Activated CD4-positive, alpha-beta T cell treated with anti-CD3 and anti-CD28 coated beads, Interleukin-2, amount 10 ng/mL, durations not matched to agents 24 days and 14 days (primary cell): Measurements from ENCODE around the gene USP48. TPM values are rescaled to one million over a fixed set of nuclear protein-coding genes. Genes with fewer than 3 reads are reported as not detected.

Experiments used
- DNase-seq: peaks from one replicate; pipeline ENCODE4 v3.0.0; 2022
- H3K27ac Mint-ChIP-seq: one replicate; pipeline ENCODE4 v1.8.0; 2022; ENCODE audit warnings: mild to moderate bottlenecking, mixed read lengths
- H3K27me3 Mint-ChIP-seq: one replicate; pipeline ENCODE4 v1.8.0; 2022; ENCODE audit warnings: mixed read lengths
- H3K36me3 Mint-ChIP-seq: one replicate; pipeline ENCODE4 v1.8.0; 2022; ENCODE audit warnings: low read depth, mild to moderate bottlenecking, mixed read lengths
- H3K4me1 Mint-ChIP-seq: one replicate; pipeline ENCODE4 v1.8.0; 2021; ENCODE audit warnings: mixed read lengths
- H3K4me3 Mint-ChIP-seq: one replicate; pipeline ENCODE4 v1.8.0; 2022; ENCODE audit warnings: mild to moderate bottlenecking, moderate library complexity, mixed read lengths
- H3K9me3 Mint-ChIP-seq: one replicate; pipeline ENCODE4 v1.8.0; 2021; ENCODE audit warnings: mixed read lengths
- intact Hi-C: fragments of 100-400 bp; cut with micrococcal nuclease; formaldehyde crosslinking; loops from one replicate; pipeline ENCODE4 v1.15.1; 2023
- total RNA-seq: library from RNA; stranded (reverse); gene quantifications from 2 replicates; pipeline ENCODE4 v1.2.3, GENCODE V29; 2022

The USP48 gene
- total RNA-seq, 1 donor from 2014 or later, result 92.7 TPM

DNA sequence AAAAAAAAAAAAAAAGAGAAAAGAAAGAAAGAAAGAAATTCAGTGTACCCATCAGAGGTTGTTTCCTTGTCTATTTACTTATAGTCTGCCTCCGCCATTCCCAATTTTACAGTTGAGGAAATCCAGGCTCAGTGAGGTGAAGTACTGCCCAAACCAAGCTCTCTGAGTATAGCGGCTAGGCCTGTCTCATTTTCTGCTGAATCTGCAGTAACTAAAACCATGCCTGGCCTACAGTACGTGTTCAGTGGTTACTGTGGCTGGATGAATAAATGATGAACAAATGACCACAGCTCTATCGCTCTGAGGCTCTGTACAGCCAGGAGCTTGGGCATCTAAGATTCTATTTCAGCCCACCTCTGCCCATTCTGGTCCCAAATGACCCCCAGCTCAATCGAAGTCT lies 138.0 kb downstream of the USP48 start:
- Mint-ChIP-seq H3K36me3 (no peaks in the 10 kb centered on the region), H3K27me3 (peaks cover 14% of the 10 kb centered on the region), H3K27ac (no peak overlapping the region), H3K9me3 (no peaks in the 10 kb centered on the region), H3K4me3 (no peak overlapping the region), H3K4me1 (no peaks in the 10 kb centered on the region)
- DNase-seq, result no peak
- intact Hi-C loops, result no loop called here

- H3K4me1 Mint-ChIP-seq, result no peaks in the 10 kb centered on the region
- no peak for DNase-seq
- no peak overlapping the region for H3K27ac Mint-ChIP-seq
- intact Hi-C loops, result no loop called here
- H3K4me3 Mint-ChIP-seq, result no peak overlapping the region
- no peaks in the 10 kb centered on the region for H3K36me3 Mint-ChIP-seq
- H3K27me3 Mint-ChIP-seq, result peaks cover 8% of the 10 kb centered on the region
- no peaks in the 10 kb centered on the region for H3K9me3 Mint-ChIP-seq
Measured at GRCh38 chr1:21644348-21644747, 138.6 kb downstream of the USP48 start.

- intact Hi-C loops, result no loop called here
- Mint-ChIP-seq H3K4me1 (peaks cover 3% of the 10 kb centered on the region), H3K36me3 (no peaks in the 10 kb centered on the region), H3K9me3 (no peaks in the 10 kb centered on the region), H3K27me3 (peaks cover 4% of the 10 kb centered on the region), H3K4me3 (no peak overlapping the region), H3K27ac (no peak overlapping the region)
- no peak for DNase-seq
Measured at GRCh38 chr1:21643624-21644023, 139.3 kb downstream of the USP48 start.

GRCh38 chr1:21641967-21642739 lies 140.8 kb downstream of the USP48 start:
- no peak overlapping the region for H3K4me3 Mint-ChIP-seq
- H3K4me1 Mint-ChIP-seq, result peaks cover 5% of the 10 kb centered on the region
- no peak overlapping the region for H3K27ac Mint-ChIP-seq
- H3K27me3 Mint-ChIP-seq, result no peaks in the 10 kb centered on the region
- intact Hi-C loops, result no loop called here
- H3K9me3 Mint-ChIP-seq, result no peaks in the 10 kb centered on the region
- DNase-seq, result no peak
- H3K36me3 Mint-ChIP-seq, result no peaks in the 10 kb centered on the region

DNA sequence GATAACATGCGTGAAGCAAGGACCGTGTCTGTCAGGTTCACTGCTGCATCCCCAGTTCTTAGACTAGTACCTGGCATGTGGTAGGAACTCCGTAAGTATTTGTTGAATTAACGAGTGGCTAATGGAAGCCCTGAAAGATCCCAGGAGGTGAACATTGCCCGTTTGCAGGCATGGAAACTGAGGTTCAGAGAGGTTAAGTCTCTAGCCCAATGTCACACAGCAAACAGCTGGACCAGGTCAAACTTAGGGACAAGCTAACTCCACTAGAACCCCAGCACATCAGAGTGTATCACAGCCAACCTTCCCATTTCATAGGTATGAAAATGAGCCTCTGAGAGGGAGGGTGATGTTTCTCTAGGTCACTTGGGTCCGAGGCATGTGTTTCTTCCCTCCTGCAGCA lies 141.4 kb downstream of the USP48 start:
- Mint-ChIP-seq H3K27me3 (no peaks in the 10 kb centered on the region), H3K27ac (no peak overlapping the region), H3K36me3 (no peaks in the 10 kb centered on the region), H3K4me1 (peaks cover 5% of the 10 kb centered on the region), H3K9me3 (no peaks in the 10 kb centered on the region), H3K4me3 (no peak overlapping the region)
- intact Hi-C loops, result no loop called here
- DNase-seq, result no peak

GRCh38 chr1:21641076-21641475 lies 141.9 kb downstream of the USP48 start:
- Mint-ChIP-seq H3K36me3 (no peaks in the 10 kb centered on the region), H3K27me3 (no peaks in the 10 kb centered on the region), H3K4me1 (peaks cover 5% of the 10 kb centered on the region), H3K27ac (no peak overlapping the region), H3K9me3 (no peaks in the 10 kb centered on the region), H3K4me3 (no peak overlapping the region)
- intact Hi-C loops, result no loop called here
- no peak for DNase-seq

DNA sequence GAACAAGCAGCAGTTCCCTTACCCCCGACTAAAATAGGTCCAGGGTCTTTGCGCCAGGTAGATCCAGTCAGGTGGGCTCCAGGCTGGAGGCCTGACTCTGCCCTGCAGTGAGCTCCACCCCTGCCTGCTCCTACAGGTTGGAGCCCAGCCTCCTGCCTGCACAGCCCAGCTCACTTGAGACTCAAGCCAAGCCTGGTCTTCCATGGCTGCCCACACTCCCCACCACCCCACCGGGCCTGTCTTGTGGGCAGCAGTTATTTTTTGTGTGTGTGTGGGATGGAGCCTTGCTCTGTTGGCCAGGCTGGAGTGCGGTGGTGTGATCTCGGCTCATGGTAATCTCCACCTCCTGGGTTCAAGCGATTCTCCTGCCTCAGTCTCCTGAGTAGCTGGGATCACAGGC lies 142.3 kb downstream of the USP48 start:
- no peaks in the 10 kb centered on the region for H3K27me3 Mint-ChIP-seq
- H3K36me3 Mint-ChIP-seq, result no peaks in the 10 kb centered on the region
- no peak for DNase-seq
- no peak overlapping the region for H3K27ac Mint-ChIP-seq
- no peak overlapping the region for H3K4me3 Mint-ChIP-seq
- no peaks in the 10 kb centered on the region for H3K9me3 Mint-ChIP-seq
- intact Hi-C loops, result no loop called here
- H3K4me1 Mint-ChIP-seq, result peaks cover 5% of the 10 kb centered on the region

- Mint-ChIP-seq H3K27me3 (no peaks in the 10 kb centered on the region), H3K4me3 (no peak overlapping the region), H3K27ac (no peak overlapping the region), H3K4me1 (peaks cover 5% of the 10 kb centered on the region), H3K36me3 (no peaks in the 10 kb centered on the region), H3K9me3 (no peaks in the 10 kb centered on the region)
- no peak for DNase-seq
- intact Hi-C loops, result no loop called here
Measured at GRCh38 chr1:21639594-21640041, 143.3 kb downstream of the USP48 start.

DNA sequence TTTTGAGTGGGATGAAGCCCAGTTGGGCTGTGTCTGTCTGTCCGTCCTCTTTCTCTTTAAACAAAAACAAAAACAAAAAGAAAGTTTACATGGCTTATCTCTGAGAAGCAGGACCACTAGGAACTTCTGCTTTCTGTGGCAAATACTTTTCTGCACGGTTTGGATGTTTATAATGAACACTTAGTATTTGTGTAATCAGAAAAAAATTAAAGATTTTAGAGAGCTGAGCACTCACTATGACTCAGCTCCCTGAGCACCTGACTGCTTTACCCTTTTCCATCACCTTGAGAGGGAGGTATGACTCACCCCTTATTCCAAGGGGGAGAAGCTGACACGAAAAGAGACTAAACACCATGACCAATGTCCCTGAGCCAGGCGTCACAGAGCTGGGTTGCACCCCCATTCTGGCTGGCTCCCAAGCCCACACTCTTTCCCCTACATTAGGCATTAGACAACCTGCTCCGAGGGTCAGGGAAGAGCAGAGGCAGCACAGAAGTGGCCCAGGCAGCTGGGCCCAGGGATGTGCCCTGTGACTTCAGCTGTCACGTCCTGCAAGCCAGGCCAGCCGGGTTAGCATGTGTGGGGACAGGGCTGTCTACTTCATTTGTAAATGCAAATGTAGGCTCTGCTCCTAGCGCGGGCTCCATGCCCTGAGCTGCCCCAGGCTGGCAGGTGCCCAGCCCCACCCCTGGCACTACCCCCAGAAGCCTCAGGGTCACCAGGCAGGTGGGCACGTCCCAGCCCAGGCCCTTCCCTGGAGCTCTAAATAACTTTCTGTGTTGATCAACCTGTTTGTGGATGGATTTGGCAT lies 144.2 kb downstream of the USP48 start:
- Mint-ChIP-seq H3K9me3 (no peaks in the 10 kb centered on the region), H3K27me3 (no peaks in the 10 kb centered on the region), H3K4me1 (peaks cover 5% of the 10 kb centered on the region), H3K4me3 (no peak overlapping the region), H3K27ac (no peak overlapping the region), H3K36me3 (no peaks in the 10 kb centered on the region)
- DNase-seq, result no peak
- intact Hi-C loops, result no loop called here

DNA sequence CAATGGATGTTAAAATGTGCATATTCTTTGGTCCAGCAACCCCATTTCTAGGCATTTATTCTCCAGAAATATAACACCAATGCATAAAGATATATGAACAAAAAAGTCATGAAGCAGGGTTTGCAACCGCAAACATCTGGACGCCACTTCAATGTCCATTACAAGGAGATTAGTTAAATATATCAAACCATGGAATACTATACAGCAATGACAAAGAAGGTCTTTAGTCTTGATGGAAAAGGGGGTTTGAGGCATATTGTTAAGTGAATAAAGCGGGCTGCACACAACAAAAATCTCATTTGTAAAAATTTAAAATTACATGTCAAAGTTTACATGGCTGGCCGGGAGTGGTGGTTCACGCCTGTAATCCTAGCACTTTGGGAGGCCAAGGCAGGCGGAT lies 145.4 kb downstream of the USP48 start:
- H3K4me1 Mint-ChIP-seq, result peaks cover 5% of the 10 kb centered on the region
- H3K9me3 Mint-ChIP-seq, result no peaks in the 10 kb centered on the region
- intact Hi-C loops, result no loop called here
- H3K27me3 Mint-ChIP-seq, result no peaks in the 10 kb centered on the region
- H3K27ac Mint-ChIP-seq, result no peak overlapping the region
- no peaks in the 10 kb centered on the region for H3K36me3 Mint-ChIP-seq
- no peak overlapping the region for H3K4me3 Mint-ChIP-seq
- DNase-seq, result no peak

- Mint-ChIP-seq H3K27ac (no peak overlapping the region), H3K4me3 (no peak overlapping the region), H3K4me1 (peaks cover 5% of the 10 kb centered on the region), H3K9me3 (no peaks in the 10 kb centered on the region), H3K36me3 (no peaks in the 10 kb centered on the region), H3K27me3 (no peaks in the 10 kb centered on the region)
- no peak for DNase-seq
- intact Hi-C loops, result no loop called here
Measured at GRCh38 chr1:21636029-21636428, 146.9 kb downstream of the USP48 start.

DNA sequence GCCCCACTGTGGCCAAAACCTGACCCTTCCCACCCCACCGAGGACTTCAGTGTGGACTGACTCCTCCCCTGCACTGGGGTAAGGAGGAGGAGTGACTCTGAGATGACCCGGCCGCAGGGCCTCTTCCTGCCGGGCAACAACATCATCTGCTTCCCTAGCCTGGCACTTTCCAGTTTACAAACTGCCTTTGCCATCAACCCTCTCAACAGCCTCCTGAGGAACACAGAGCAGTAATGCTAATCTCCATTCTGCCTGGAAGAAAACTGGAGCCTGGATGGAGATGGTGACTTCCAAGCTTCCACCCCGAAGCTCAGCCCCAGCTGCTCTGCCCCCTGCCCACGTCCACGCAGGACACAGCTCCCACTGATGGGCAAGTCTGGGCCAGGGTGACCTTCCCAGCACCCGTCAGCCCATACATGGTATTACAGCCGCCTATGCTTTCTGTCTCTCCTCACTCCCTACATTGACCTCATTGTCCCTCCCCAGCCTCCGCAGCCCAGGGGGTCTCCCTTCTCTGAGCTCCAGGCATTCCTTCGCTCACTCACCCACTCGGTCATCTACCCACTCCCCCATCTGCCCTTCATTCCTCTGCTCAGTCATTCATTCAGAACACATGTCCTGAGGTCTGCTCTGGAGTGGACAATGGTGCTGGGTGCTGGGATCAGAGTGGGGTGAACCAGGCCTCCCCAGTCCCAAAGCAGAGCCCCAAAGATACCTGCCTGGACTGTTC lies 148.0 kb downstream of the USP48 start:
- H3K36me3 Mint-ChIP-seq, result no peaks in the 10 kb centered on the region
- no peaks in the 10 kb centered on the region for H3K9me3 Mint-ChIP-seq
- DNase-seq, result no peak
- H3K4me3 Mint-ChIP-seq, result no peak overlapping the region
- H3K27ac Mint-ChIP-seq, result no peak overlapping the region
- intact Hi-C loops, result no loop called here
- H3K4me1 Mint-ChIP-seq, result peaks cover 5% of the 10 kb centered on the region
- peaks cover 3% of the 10 kb centered on the region for H3K27me3 Mint-ChIP-seq

GRCh38 chr1:21633992-21634805 lies 148.8 kb downstream of the USP48 start:
- Mint-ChIP-seq H3K9me3 (no peaks in the 10 kb centered on the region), H3K27ac (no peak overlapping the region), H3K36me3 (no peaks in the 10 kb centered on the region), H3K4me1 (peaks cover 5% of the 10 kb centered on the region), H3K4me3 (no peak overlapping the region), H3K27me3 (peaks cover 3% of the 10 kb centered on the region)
- intact Hi-C loops, result no loop called here
- DNase-seq, result no peak
